GM23338 (cell line): ENCODE results near the gene PLXND1. TPM values are rescaled to one million over a fixed set of nuclear protein-coding genes. Genes with fewer than 3 reads are reported as not detected.

Experiments used
- ATAC-seq: fragments of 200-7000 bp; cut with Tn5 transposase; 3 replicates; pipeline ENCODE4 v1.9.1; 2020
- DNase-seq: peaks from one replicate; pipeline ENCODE4 v3.0.0-alpha.2; 2015; ENCODE audit warnings: low spot score
- H2AFZ ChIP-seq: fragments of 200-600 bp; sonication (generic); 2 replicates; pipeline ENCODE4 v1.8.0; 2016; ENCODE audit warnings: antibody characterized with exemption, mild to moderate bottlenecking, moderate library complexity
- H3F3A ChIP-seq: fragments of 200-600 bp; sonication (generic); replicated peaks from 2 replicates; pipeline ENCODE4 v1.8.0; 2017; ENCODE audit warnings: antibody characterized with exemption, mixed run types, low read depth
- H3K27ac ChIP-seq: fragments of 200-600 bp; sonication (generic); 2 replicates; pipeline ENCODE4 v1.6.1; 2016; ENCODE audit warnings: low read depth
- H3K27me3 ChIP-seq: fragments of 200-600 bp; sonication (generic); 2 replicates; pipeline ENCODE4 v1.8.0; 2016; ENCODE audit warnings: mild to moderate bottlenecking, mixed run types, moderate library complexity; ENCODE audit not compliant: insufficient read depth
- H3K36me3 ChIP-seq: fragments of 200-600 bp; sonication (generic); 2 replicates; pipeline ENCODE4 v1.8.0; 2016; ENCODE audit warnings: mild to moderate bottlenecking; ENCODE audit not compliant: insufficient read depth
- H3K4me1 ChIP-seq: fragments of 200-600 bp; sonication (generic); 2 replicates; pipeline ENCODE4 v1.8.0; 2016; ENCODE audit warnings: mild to moderate bottlenecking, moderate library complexity; ENCODE audit not compliant: insufficient read depth
- H3K4me2 ChIP-seq: fragments of 200-600 bp; sonication (generic); 2 replicates; pipeline ENCODE4 v1.7.1; 2017; ENCODE audit warnings: mixed run types
- H3K4me3 ChIP-seq: fragments of 200-600 bp; sonication (generic); 2 replicates; pipeline ENCODE4 v1.6.1; 2016; ENCODE audit warnings: mixed run types
- H3K79me2 ChIP-seq: fragments of 200-600 bp; sonication (generic); replicated peaks from 2 replicates; pipeline ENCODE4 v1.8.0; 2017; ENCODE audit warnings: mild to moderate bottlenecking; ENCODE audit not compliant: insufficient read depth
- H3K9me2 ChIP-seq: fragments of 200-600 bp; sonication (generic); 2 replicates; pipeline ENCODE4 v1.8.0; 2017; ENCODE audit not compliant: insufficient read depth
- H4K20me1 ChIP-seq: fragments of 200-600 bp; sonication (generic); replicated peaks from 2 replicates; pipeline ENCODE4 v1.8.0; 2017; ENCODE audit warnings: mild to moderate bottlenecking; ENCODE audit not compliant: insufficient read depth
- H3K27ac Mint-ChIP-seq: 2 replicates; pipeline ENCODE4 v1.8.0; 2020; ENCODE audit warnings: inconsistent platforms, mild to moderate bottlenecking, moderate library complexity, mixed read lengths
- H3K27me3 Mint-ChIP-seq: 3 replicates; pipeline ENCODE4 v1.8.0; 2022; ENCODE audit warnings: low read depth, mild to moderate bottlenecking, moderate library complexity, mixed read lengths, inconsistent platforms; ENCODE audit not compliant: insufficient read depth, poor library complexity
- H3K36me3 Mint-ChIP-seq: 3 replicates; pipeline ENCODE4 v1.8.0; 2021; ENCODE audit warnings: low read depth, mild to moderate bottlenecking, inconsistent platforms, moderate library complexity, mixed read lengths
- H3K4me1 Mint-ChIP-seq: 3 replicates; pipeline ENCODE4 v1.8.0; 2020; ENCODE audit warnings: mild to moderate bottlenecking, inconsistent platforms, mixed read lengths
- H3K4me3 Mint-ChIP-seq: 3 replicates; pipeline ENCODE4 v1.8.0; 2021; ENCODE audit warnings: moderate library complexity, mild to moderate bottlenecking, inconsistent platforms, mixed read lengths
- H3K9me3 Mint-ChIP-seq: 3 replicates; pipeline ENCODE4 v1.8.0; 2020; ENCODE audit warnings: moderate library complexity, mild to moderate bottlenecking, inconsistent platforms, mixed read lengths
- EZH2phosphoT487 ChIP-seq: fragments of 200-600 bp; sonication (generic); IDR thresholded peaks from one replicate; pipeline ENCODE4 v1.8.1; 2018; ENCODE audit warnings: antibody characterized with exemption; ENCODE audit not compliant: unreplicated experiment
- NANOG ChIP-seq: IDR thresholded peaks from 2 replicates; pipeline ENCODE4 v1.6.1; 2016; ENCODE audit warnings: antibody characterized with exemption, borderline replicate concordance
- ZNF114 ChIP-seq: fragments of 250-450 bp; sonication (Bioruptor Pico); IDR thresholded peaks from 2 replicates; pipeline ENCODE4 v1.5.0; 2020; ENCODE audit warnings: mild to moderate bottlenecking, moderate library complexity
- ZNF331 ChIP-seq: fragments of 250-450 bp; sonication (Bioruptor Pico); IDR thresholded peaks from 2 replicates; pipeline ENCODE4 v1.5.0; 2020; ENCODE audit warnings: low read depth, mild to moderate bottlenecking, moderate library complexity
- polyA plus RNA-seq: library from polyadenylated mRNA; unstranded; fragments of >200 nt; fragmentation: Nextera tagmentation; extraction: Ambion mirVana; gene quantifications from 2 replicates; pipeline ENCODE4 v1.2.1, GENCODE V29; 2016
- total RNA-seq: library from RNA; depleted of rRNA; stranded (reverse); fragments of >200 nt; shearing (Covaris generic); gene quantifications from 2 replicates; pipeline ENCODE4 v1.2.3, GENCODE V29; 2014
- TF ChIP-seq, protein P1 (sequence below): fragments of 250-450 bp; sonication (Bioruptor Pico); IDR thresholded peaks from 2 replicates; pipeline ENCODE4 v1.5.0; 2020; ENCODE audit warnings: mild to moderate bottlenecking, moderate library complexity
- TF ChIP-seq, protein P2 (sequence below), 2 experiments: fragments of 200-600 bp in 1 of 2; sonication (generic) in 1 of 2; conservative IDR thresholded peaks; 2 replicates each; pipeline versions ENCODE4 v1.5.1 to v1.6.1; 2016 to 2017; ENCODE audit warnings: antibody characterized with exemption in 2 of 2, low read depth in 2 of 2, mild to moderate bottlenecking in 2 of 2, moderate library complexity in 1 of 2

The PLXND1 gene
- total and polyA plus RNA-seq, 2 experiments from 2014 or later = 13.3 to 60.4 TPM

DNA sequence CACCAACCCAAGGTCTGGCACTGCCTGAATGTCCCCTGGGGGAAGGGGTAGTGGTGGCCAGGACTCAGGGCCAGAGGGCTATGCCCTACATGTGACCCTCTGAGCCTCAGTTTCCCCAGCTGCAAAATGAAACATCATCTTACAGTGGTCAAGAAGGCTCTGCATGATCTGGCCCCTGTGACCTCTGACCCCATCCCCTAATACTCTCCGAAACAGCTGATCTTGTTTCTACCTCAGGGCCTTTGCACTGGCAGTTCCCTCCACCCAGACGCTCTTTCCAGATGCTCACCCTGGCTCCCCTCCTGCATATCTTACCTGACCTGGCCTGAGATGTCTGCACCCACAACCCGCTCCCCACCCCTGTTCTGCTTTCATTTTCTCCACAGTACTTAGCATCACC is 21.8 kb downstream of the PLXND1 start (continued):
- TF ChIP-seq, protein P1, sequence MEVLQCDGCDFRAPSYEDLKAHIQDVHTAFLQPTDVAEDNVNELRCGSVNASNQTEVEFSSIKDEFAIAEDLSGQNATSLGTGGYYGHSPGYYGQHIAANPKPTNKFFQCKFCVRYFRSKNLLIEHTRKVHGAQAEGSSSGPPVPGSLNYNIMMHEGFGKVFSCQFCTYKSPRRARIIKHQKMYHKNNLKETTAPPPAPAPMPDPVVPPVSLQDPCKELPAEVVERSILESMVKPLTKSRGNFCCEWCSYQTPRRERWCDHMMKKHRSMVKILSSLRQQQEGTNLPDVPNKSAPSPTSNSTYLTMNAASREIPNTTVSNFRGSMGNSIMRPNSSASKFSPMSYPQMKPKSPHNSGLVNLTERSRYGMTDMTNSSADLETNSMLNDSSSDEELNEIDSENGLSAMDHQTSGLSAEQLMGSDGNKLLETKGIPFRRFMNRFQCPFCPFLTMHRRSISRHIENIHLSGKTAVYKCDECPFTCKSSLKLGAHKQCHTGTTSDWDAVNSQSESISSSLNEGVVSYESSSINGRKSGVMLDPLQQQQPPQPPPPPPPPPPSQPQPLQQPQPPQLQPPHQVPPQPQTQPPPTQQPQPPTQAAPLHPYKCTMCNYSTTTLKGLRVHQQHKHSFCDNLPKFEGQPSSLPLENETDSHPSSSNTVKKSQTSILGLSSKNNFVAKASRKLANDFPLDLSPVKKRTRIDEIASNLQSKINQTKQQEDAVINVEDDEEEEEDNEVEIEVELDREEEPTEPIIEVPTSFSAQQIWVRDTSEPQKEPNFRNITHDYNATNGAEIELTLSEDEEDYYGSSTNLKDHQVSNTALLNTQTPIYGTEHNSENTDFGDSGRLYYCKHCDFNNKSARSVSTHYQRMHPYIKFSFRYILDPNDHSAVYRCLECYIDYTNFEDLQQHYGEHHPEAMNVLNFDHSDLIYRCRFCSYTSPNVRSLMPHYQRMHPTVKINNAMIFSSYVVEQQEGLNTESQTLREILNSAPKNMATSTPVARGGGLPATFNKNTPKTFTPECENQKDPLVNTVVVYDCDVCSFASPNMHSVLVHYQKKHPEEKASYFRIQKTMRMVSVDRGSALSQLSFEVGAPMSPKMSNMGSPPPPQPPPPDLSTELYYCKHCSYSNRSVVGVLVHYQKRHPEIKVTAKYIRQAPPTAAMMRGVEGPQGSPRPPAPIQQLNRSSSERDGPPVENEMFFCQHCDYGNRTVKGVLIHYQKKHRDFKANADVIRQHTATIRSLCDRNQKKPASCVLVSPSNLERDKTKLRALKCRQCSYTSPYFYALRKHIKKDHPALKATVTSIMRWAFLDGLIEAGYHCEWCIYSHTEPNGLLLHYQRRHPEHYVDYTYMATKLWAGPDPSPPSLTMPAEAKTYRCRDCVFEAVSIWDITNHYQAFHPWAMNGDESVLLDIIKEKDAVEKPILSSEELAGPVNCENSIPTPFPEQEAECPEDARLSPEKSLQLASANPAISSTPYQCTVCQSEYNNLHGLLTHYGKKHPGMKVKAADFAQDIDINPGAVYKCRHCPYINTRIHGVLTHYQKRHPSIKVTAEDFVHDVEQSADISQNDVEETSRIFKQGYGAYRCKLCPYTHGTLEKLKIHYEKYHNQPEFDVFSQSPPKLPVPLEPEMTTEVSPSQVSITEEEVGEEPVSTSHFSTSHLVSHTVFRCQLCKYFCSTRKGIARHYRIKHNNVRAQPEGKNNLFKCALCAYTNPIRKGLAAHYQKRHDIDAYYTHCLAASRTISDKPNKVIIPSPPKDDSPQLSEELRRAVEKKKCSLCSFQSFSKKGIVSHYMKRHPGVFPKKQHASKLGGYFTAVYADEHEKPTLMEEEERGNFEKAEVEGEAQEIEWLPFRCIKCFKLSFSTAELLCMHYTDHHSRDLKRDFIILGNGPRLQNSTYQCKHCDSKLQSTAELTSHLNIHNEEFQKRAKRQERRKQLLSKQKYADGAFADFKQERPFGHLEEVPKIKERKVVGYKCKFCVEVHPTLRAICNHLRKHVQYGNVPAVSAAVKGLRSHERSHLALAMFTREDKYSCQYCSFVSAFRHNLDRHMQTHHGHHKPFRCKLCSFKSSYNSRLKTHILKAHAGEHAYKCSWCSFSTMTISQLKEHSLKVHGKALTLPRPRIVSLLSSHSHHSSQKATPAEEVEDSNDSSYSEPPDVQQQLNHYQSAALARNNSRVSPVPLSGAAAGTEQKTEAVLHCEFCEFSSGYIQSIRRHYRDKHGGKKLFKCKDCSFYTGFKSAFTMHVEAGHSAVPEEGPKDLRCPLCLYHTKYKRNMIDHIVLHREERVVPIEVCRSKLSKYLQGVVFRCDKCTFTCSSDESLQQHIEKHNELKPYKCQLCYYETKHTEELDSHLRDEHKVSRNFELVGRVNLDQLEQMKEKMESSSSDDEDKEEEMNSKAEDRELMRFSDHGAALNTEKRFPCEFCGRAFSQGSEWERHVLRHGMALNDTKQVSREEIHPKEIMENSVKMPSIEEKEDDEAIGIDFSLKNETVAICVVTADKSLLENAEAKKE (CRISPR knock-in tag) = no peak
- TF ChIP-seq, protein P2, sequence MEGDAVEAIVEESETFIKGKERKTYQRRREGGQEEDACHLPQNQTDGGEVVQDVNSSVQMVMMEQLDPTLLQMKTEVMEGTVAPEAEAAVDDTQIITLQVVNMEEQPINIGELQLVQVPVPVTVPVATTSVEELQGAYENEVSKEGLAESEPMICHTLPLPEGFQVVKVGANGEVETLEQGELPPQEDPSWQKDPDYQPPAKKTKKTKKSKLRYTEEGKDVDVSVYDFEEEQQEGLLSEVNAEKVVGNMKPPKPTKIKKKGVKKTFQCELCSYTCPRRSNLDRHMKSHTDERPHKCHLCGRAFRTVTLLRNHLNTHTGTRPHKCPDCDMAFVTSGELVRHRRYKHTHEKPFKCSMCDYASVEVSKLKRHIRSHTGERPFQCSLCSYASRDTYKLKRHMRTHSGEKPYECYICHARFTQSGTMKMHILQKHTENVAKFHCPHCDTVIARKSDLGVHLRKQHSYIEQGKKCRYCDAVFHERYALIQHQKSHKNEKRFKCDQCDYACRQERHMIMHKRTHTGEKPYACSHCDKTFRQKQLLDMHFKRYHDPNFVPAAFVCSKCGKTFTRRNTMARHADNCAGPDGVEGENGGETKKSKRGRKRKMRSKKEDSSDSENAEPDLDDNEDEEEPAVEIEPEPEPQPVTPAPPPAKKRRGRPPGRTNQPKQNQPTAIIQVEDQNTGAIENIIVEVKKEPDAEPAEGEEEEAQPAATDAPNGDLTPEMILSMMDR (conservative IDR thresholded peaks at IDR 0.05; ENCODE audit: low read depth in 2 of 2) = no peak
- TF ChIP-seq NANOG = no peak

DNA sequence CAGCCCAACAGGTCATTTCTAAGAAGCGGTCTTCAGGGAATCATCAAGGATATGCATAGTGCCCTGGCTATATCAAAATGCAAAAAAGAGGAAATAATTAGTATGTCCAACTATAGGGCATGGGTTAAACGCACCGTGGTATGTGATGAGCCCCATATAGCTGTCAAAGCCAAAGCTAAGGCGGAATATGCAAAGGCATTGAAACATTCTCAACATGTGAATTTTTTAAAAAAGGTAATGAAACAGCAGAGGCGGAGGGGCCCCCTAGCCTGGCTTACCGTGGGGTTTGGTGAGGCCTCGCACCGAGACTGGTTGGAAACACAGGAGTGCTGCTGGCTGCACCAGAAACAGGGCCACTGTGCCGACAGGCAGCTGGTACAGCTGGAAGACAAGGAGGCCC is 23.2 kb downstream of the PLXND1 start:
- DNase-seq (no peak), ATAC-seq (no peak)
- H3F3A ChIP-seq = no peaks in the 10 kb centered on the region
- no peak overlapping the region for H3K4me3 ChIP-seq
- H4K20me1 ChIP-seq = no peaks in the 10 kb centered on the region
- Mint-ChIP-seq H3K27me3 (peaks cover 2% of the 10 kb centered on the region), H3K27ac (no peak overlapping the region), H3K4me3 (no peak overlapping the region), H3K4me1 (no peaks in the 10 kb centered on the region; the same call in 2 of the 3 replicates), H3K9me3 (no peaks in the 10 kb centered on the region), H3K36me3 (no peaks in the 10 kb centered on the region; the same call in 2 of the 3 replicates)
- no peaks in the 10 kb centered on the region for H3K79me2 ChIP-seq
- no peak overlapping the region for H2AFZ ChIP-seq
- no peaks in the 10 kb centered on the region for H3K9me2 ChIP-seq
- H3K27ac ChIP-seq = no peak overlapping the region
- H3K36me3 ChIP-seq = no peaks in the 10 kb centered on the region
- H3K27me3 ChIP-seq = no peaks in the 10 kb centered on the region
- no peaks in the 10 kb centered on the region for H3K4me1 ChIP-seq
- H3K4me2 ChIP-seq = no peak overlapping the region
- no peak for TF ChIP-seq NANOG
- TF ChIP-seq, protein P1 (CRISPR knock-in tag) = no peak
- no peak for TF ChIP-seq EZH2phosphoT487
- TF ChIP-seq ZNF331 (CRISPR knock-in tag) = no peak
- TF ChIP-seq ZNF114 (CRISPR knock-in tag) = no peak
